NK-92 treated with Interleukin-12 subunit alpha and Interleukin-12 subunit beta, amount 100 ng/mL, for 24 hours (cell line): Measurements from ENCODE around the gene TNS1.

ENCODE experiments used
- DNase-seq: peaks from one replicate; lab custom pipeline; 2025; lab: John Stamatoyannopoulos, UW

Gene TNS1

GRCh38 chr2:217849154-217849975, 153.4 kb downstream of the TNS1 start:
- no peak for DNase-seq

GRCh38 chr2:217848351-217848957, 154.3 kb downstream of the TNS1 start:
- DNase-seq = no peak

- DNase-seq = no peak
Observed at GRCh38 chr2:217847552-217848350, 155.0 kb downstream of the TNS1 start.

GRCh38 chr2:217847115-217847514, 155.7 kb downstream of the TNS1 start:
- no peak for DNase-seq

- DNase-seq = no peak
Observed at GRCh38 chr2:217846321-217846743, 156.5 kb downstream of the TNS1 start.

GRCh38 chr2:217845301-217845700, 157.5 kb downstream of the TNS1 start:
- DNase-seq = no peak

- DNase-seq = no peak
Observed at GRCh38 chr2:217844696-217845095, 158.1 kb downstream of the TNS1 start.

- DNase-seq = no peak
Observed at GRCh38 chr2:217843324-217843723, 159.5 kb downstream of the TNS1 start.

GRCh38 chr2:217842017-217842416, 160.8 kb downstream of the TNS1 start:
- no peak for DNase-seq

- no peak for DNase-seq
Observed at GRCh38 chr2:217840522-217840921, 162.3 kb downstream of the TNS1 start.

GRCh38 chr2:217839750-217840107, 163.1 kb downstream of the TNS1 start:
- no peak for DNase-seq

- no peak for DNase-seq
Observed at GRCh38 chr2:217839073-217839749, 163.6 kb downstream of the TNS1 start.

GRCh38 chr2:217838409-217838831, 164.4 kb downstream of the TNS1 start:
- DNase-seq = no peak

- DNase-seq = no peak
Observed at GRCh38 chr2:217837530-217837929, 165.3 kb downstream of the TNS1 start.

GRCh38 chr2:217836901-217837491, 165.8 kb downstream of the TNS1 start:
- DNase-seq = no peak

GRCh38 chr2:217835931-217836891, 166.6 kb downstream of the TNS1 start:
- no peak for DNase-seq

- no peak for DNase-seq
Observed at GRCh38 chr2:217834744-217835513, 167.9 kb downstream of the TNS1 start.

- no peak for DNase-seq
Observed at GRCh38 chr2:217834057-217834620, 168.7 kb downstream of the TNS1 start.

- no peak for DNase-seq
Observed at GRCh38 chr2:217833439-217833838, 169.4 kb downstream of the TNS1 start.

GRCh38 chr2:217832987-217833386, 169.8 kb downstream of the TNS1 start:
- DNase-seq = no peak
